ENCODE results near the gene ADRB2.

Gene ADRB2

DNA sequence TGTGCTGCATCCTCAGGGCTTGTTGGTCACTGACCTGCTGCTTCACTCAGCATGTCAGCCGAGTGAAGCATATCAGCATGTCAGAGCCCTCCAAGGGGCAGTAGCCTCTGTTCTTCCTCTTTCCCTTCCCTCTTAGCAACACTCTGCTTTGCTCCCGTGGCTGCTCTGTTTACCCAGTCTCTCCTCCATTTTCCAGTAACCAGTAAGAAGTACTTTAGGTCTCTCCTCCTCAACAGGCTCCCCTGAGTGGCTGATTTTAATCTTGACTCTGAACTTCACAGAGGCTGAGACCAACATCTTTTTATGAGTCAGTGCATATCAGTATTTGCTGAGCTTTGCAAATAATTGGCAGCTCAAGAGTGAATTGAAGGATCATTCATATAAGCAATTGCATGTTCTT lies 18.6 kb upstream of the ADRB2 start:
- Histone ChIP-seq H3K4me1 (ENCODE audit: control insufficient read depth, low read depth, low read length) (no peaks in the 10 kb centered on the region), H3K4me3 (ENCODE audit: low read length) (no peak overlapping the region), H3K27ac (ENCODE audit: low read length) (no peak overlapping the region)

GRCh38 chr5:148808864-148809642 lies 17.4 kb upstream of the ADRB2 start:
- H3K27me3 ChIP-seq (ENCODE audit: control insufficient read depth, insufficient read depth, low read length) = no peaks in the 10 kb centered on the region
- no peaks in the 10 kb centered on the region for H3K4me1 ChIP-seq (ENCODE audit: control insufficient read depth, low read depth, low read length)
- H3K9me3 ChIP-seq (ENCODE audit: control insufficient read depth, low read depth, low read length) = no peaks in the 10 kb centered on the region
- no peaks in the 10 kb centered on the region for H3K36me3 ChIP-seq (ENCODE audit: control insufficient read depth, low read depth, low read length)
- H3K27ac ChIP-seq (ENCODE audit: low read length) = no peak overlapping the region
- no peak overlapping the region for H3K9ac ChIP-seq (ENCODE audit: low read length)
- no peak overlapping the region for H3K4me3 ChIP-seq (ENCODE audit: low read length)

More for the DNA sequence above, 18.6 kb upstream of the ADRB2 start:
- Histone ChIP-seq H3K27me3 (ENCODE audit: control insufficient read depth, insufficient read depth, low read length) (no peaks in the 10 kb centered on the region), H3K9me3 (ENCODE audit: control insufficient read depth, low read depth, low read length) (no peaks in the 10 kb centered on the region), H3K9ac (ENCODE audit: low read length) (no peak overlapping the region), H3K36me3 (ENCODE audit: control insufficient read depth, low read depth, low read length) (no peaks in the 10 kb centered on the region)

DNA sequence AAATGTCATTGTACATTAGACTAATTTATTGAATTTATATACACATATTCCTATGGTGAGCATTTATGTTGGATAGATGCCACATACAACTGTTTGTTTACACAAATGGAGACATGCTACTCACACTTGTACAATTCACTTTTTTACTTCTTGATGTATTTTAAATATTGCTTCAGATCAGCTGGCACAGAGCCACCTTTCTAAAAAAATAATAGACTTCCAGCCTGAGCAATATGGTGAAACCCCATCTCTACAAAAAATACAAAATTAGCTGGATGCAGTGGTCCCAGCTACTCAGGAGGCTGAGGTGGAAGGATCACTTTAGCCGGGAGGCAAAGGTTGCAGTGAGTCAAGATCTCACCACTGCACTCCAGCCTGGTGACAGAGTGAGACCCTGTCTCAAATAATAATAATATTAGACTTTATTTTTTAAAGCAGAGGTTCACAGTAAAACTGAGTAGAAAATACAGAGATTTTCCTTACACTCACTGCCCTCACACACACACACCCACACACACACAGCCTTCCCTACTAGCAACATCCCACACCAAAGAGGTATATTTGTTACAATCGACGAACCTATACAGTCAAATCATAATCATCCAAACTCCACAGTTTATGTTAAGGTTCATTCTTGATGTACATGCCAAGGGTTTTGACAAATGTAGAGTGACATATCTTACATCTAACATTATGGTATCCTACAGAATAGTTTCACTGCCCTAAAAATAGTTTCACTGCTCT lies 16.5 kb upstream of the ADRB2 start:
- H3K27me3 ChIP-seq (ENCODE audit: control insufficient read depth, insufficient read depth, low read length) = no peaks in the 10 kb centered on the region
- H3K27ac ChIP-seq (ENCODE audit: low read length) = no peak overlapping the region
- no peaks in the 10 kb centered on the region for H3K4me1 ChIP-seq (ENCODE audit: control insufficient read depth, low read depth, low read length)
- H3K9me3 ChIP-seq (ENCODE audit: control insufficient read depth, low read depth, low read length) = no peaks in the 10 kb centered on the region
- no peaks in the 10 kb centered on the region for H3K36me3 ChIP-seq (ENCODE audit: control insufficient read depth, low read depth, low read length)
- no peak overlapping the region for H3K9ac ChIP-seq (ENCODE audit: low read length)
- no peak overlapping the region for H3K4me3 ChIP-seq (ENCODE audit: low read length)

DNA sequence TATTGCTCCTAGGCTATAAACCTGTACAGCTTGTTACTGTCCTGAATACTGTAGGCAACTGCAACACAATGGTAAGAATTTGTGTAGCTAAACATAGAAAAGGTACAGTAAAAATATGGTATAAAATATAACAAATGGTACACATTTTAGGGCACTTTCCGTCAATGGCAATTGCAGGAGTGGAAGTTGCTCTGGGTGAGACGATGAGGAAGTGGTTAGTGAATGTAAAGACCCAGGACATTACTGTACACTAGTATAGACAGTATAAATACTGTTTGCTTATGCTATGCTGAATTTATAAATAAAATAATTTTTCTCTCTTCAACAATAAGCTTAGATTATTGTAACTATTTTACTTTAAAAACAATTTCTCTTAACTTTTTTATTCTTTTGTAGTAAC lies 15.6 kb upstream of the ADRB2 start:
- H3K27me3 ChIP-seq (ENCODE audit: control insufficient read depth, insufficient read depth, low read length) = no peaks in the 10 kb centered on the region
- no peak overlapping the region for H3K27ac ChIP-seq (ENCODE audit: low read length)
- no peaks in the 10 kb centered on the region for H3K4me1 ChIP-seq (ENCODE audit: control insufficient read depth, low read depth, low read length)
- no peak overlapping the region for H3K9ac ChIP-seq (ENCODE audit: low read length)
- no peaks in the 10 kb centered on the region for H3K9me3 ChIP-seq (ENCODE audit: control insufficient read depth, low read depth, low read length)
- H3K36me3 ChIP-seq (ENCODE audit: control insufficient read depth, low read depth, low read length) = no peaks in the 10 kb centered on the region
- H3K4me3 ChIP-seq (ENCODE audit: low read length) = no peak overlapping the region

DNA sequence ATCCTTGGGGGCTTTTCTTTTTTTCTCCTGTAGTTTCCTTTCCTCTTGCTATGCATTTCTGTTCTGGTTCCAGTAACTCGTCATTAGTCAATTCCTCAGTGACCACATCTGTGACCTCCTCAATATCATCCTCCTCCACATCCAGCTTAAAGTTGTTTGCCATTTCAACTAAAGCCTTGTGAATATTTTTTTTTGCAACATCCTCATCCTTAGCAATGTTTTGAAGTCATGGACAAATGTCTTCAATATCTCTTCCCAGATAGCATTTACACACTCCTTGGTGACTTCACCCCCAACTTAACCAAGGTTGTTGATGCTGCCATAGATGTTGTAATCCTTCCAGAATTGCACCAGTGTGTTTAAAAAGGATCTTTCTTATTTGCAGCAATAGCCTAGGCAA lies 14.7 kb upstream of the ADRB2 start:
- Histone ChIP-seq H3K9me3 (ENCODE audit: control insufficient read depth, low read depth, low read length) (no peaks in the 10 kb centered on the region), H3K4me1 (ENCODE audit: control insufficient read depth, low read depth, low read length) (no peaks in the 10 kb centered on the region), H3K4me3 (ENCODE audit: low read length) (no peak overlapping the region), H3K27me3 (ENCODE audit: control insufficient read depth, insufficient read depth, low read length) (no peaks in the 10 kb centered on the region), H3K9ac (ENCODE audit: low read length) (no peak overlapping the region), H3K27ac (ENCODE audit: low read length) (no peak overlapping the region), H3K36me3 (ENCODE audit: control insufficient read depth, low read depth, low read length) (no peaks in the 10 kb centered on the region)

- Histone ChIP-seq H3K4me1 (ENCODE audit: control insufficient read depth, low read depth, low read length) (no peaks in the 10 kb centered on the region), H3K9me3 (ENCODE audit: control insufficient read depth, low read depth, low read length) (no peaks in the 10 kb centered on the region), H3K27ac (ENCODE audit: low read length) (no peak overlapping the region), H3K4me3 (ENCODE audit: low read length) (no peak overlapping the region), H3K27me3 (ENCODE audit: control insufficient read depth, insufficient read depth, low read length) (no peaks in the 10 kb centered on the region), H3K36me3 (ENCODE audit: control insufficient read depth, low read depth, low read length) (no peaks in the 10 kb centered on the region), H3K9ac (ENCODE audit: low read length) (no peak overlapping the region)
Measured at GRCh38 chr5:148815086-148815485, 11.3 kb upstream of the ADRB2 start.

DNA sequence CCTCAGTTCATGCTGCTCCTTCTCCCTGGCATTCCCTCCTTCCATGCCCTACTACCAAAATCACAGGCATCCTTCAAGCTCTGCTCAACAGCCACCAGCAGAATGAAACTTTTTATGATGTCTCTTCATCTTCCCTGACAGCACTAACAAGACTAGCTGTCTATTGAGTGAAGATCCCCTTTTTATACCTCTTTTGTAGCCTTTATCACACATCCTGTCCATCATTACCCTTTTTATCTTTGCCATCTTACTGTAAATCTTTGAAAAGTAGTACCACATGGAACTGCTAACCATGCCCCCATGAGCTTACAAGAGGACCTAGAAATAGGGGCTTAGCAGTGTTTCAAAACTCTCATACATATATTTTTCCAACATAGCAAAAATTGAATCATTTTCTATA lies 10.8 kb upstream of the ADRB2 start:
- H3K9ac ChIP-seq (ENCODE audit: low read length) = no peak overlapping the region
- H3K4me3 ChIP-seq (ENCODE audit: low read length) = no peak overlapping the region
- no peak overlapping the region for H3K27ac ChIP-seq (ENCODE audit: low read length)
- no peaks in the 10 kb centered on the region for H3K9me3 ChIP-seq (ENCODE audit: control insufficient read depth, low read depth, low read length)
- H3K27me3 ChIP-seq (ENCODE audit: control insufficient read depth, insufficient read depth, low read length) = no peaks in the 10 kb centered on the region
- H3K36me3 ChIP-seq (ENCODE audit: control insufficient read depth, low read depth, low read length) = no peaks in the 10 kb centered on the region
- no peaks in the 10 kb centered on the region for H3K4me1 ChIP-seq (ENCODE audit: control insufficient read depth, low read depth, low read length)

DNA sequence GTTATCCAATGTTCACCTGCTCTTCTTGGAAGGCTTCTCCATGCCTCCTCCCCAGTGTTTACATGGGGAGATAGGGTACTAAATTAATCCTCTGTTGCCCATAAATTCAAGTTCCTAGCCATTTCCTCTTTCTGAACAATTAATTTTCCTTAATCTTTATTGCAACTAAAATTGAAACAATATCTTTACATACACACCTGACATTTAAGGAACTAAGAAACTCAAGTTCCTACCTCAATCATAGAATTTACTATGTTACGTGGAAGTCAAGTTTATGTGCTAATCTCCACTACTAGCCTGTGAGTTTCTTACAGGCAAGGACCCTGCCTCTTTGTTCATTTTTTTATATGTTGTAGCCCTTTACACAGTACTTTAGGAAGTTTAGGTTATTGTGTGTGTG lies 10.1 kb upstream of the ADRB2 start:
- Histone ChIP-seq H3K27me3 (ENCODE audit: control insufficient read depth, insufficient read depth, low read length) (no peaks in the 10 kb centered on the region), H3K36me3 (ENCODE audit: control insufficient read depth, low read depth, low read length) (no peaks in the 10 kb centered on the region), H3K4me1 (ENCODE audit: control insufficient read depth, low read depth, low read length) (no peaks in the 10 kb centered on the region), H3K4me3 (ENCODE audit: low read length) (no peak overlapping the region), H3K9me3 (ENCODE audit: control insufficient read depth, low read depth, low read length) (no peaks in the 10 kb centered on the region), H3K9ac (ENCODE audit: low read length) (no peak overlapping the region), H3K27ac (ENCODE audit: low read length) (no peak overlapping the region)

DNA sequence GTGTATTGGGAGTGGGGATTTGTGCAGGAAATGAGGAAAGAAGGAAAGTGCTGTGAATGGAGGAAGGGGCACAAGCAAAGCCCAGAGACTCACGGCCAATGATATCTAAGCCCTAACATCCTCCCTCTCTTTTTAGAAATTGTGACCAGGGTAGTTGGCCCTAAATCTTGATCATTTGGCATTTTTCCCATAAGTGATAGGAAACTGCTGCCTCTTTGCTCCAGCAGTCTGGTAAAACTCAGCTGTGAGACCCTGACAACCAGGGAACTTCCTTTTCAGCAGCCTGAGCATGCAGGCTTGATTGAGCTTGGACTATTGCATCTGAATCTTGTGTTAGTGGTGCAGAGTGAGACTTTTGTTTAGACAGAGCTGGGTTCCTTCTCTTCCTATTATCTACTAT lies 9.6 kb upstream of the ADRB2 start:
- H3K9me3 ChIP-seq (ENCODE audit: control insufficient read depth, low read depth, low read length) = no peaks in the 10 kb centered on the region
- no peak overlapping the region for H3K9ac ChIP-seq (ENCODE audit: low read length)
- no peak overlapping the region for H3K27ac ChIP-seq (ENCODE audit: low read length)
- H3K27me3 ChIP-seq (ENCODE audit: control insufficient read depth, insufficient read depth, low read length) = no peaks in the 10 kb centered on the region
- H3K4me3 ChIP-seq (ENCODE audit: low read length) = no peak overlapping the region
- H3K36me3 ChIP-seq (ENCODE audit: control insufficient read depth, low read depth, low read length) = no peaks in the 10 kb centered on the region
- H3K4me1 ChIP-seq (ENCODE audit: control insufficient read depth, low read depth, low read length) = no peaks in the 10 kb centered on the region

DNA sequence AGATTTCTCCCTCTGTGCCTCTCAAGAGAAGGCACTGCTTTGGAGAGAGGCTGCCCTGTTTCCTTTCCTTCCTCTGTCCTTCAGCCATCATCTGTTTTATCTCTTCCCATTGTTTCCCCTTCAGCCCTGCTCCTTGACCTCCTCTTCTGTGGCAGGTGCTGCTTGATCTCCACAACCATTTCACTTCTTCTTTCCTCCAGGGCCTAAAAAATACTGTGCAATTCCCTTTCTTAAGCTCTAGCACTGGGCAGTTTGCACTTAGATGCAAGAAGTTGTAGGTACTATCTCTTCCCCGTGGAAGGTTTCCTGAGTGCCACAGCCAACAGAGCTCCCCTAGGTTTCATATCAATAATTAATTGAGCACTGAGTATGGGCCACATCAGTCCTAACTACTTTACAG lies 8.8 kb upstream of the ADRB2 start:
- no peak overlapping the region for H3K4me3 ChIP-seq (ENCODE audit: low read length)
- H3K27ac ChIP-seq (ENCODE audit: low read length) = no peak overlapping the region
- H3K9me3 ChIP-seq (ENCODE audit: control insufficient read depth, low read depth, low read length) = no peaks in the 10 kb centered on the region
- H3K4me1 ChIP-seq (ENCODE audit: control insufficient read depth, low read depth, low read length) = no peaks in the 10 kb centered on the region
- H3K27me3 ChIP-seq (ENCODE audit: control insufficient read depth, insufficient read depth, low read length) = no peaks in the 10 kb centered on the region
- H3K9ac ChIP-seq (ENCODE audit: low read length) = no peak overlapping the region
- no peaks in the 10 kb centered on the region for H3K36me3 ChIP-seq (ENCODE audit: control insufficient read depth, low read depth, low read length)

DNA sequence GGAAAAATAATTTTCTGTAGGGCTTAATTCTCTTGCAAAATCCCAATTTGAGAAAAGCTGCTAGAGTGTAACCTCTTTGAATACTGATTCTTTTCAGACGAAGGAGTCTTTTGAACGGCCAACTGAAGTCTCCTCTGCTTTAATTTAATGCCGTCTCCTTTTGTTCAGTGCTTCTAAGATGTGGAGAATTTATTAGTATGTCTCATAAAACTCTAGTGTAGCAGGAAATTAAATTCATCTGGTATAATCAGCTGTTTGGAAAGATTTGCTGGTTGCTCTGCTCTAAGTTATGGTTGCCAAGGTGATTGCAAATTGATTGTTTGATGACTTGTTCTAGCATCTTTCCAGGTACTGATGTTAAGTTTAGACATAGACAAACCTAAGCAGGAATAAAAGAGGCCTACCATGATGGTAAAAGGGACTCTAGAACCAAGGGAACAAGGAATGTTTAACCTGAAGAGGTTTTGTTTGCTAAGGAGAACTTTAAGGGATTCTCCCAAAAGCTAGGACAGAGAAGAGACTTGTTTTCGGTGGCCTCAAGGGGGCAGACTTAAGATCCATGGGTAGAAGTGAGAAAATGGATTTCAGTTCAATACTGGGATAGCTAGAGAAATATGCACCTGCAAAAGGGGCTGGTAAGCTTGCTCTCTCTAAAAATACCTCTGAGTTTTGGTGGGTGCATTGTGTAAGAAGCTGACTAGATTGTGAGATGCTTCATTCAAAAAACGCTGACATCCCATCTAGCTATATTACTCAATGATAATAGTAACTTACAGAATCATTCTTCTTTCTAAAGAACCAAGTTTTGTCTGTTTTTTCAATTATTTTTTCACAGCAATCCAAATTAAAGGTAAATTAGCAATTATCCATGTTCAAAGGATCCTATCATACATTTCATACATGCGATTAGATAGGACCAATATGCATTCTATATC lies 5.7 kb upstream of the ADRB2 start:
- H3K4me3 ChIP-seq (ENCODE audit: low read length) = no peak overlapping the region
- H3K9ac ChIP-seq (ENCODE audit: low read length) = no peak overlapping the region
- H3K27me3 ChIP-seq (ENCODE audit: control insufficient read depth, insufficient read depth, low read length) = peaks cover 13% of the 10 kb centered on the region
- no peaks in the 10 kb centered on the region for H3K36me3 ChIP-seq (ENCODE audit: control insufficient read depth, low read depth, low read length)
- no peak overlapping the region for H3K27ac ChIP-seq (ENCODE audit: low read length)
- H3K4me1 ChIP-seq (ENCODE audit: control insufficient read depth, low read depth, low read length) = no peaks in the 10 kb centered on the region
- H3K9me3 ChIP-seq (ENCODE audit: control insufficient read depth, low read depth, low read length) = no peaks in the 10 kb centered on the region

All from iPS-18a (cell line).